ENCODE results near the gene VAC14.

The VAC14 gene

GRCh38 chr16:70725024-70725911 lies 75.7 kb downstream of the VAC14 start:
- no peak for DNase-seq (ENCODE audit: low spot score)

GRCh38 chr16:70724146-70725023 lies 76.6 kb downstream of the VAC14 start:
- DNase-seq (ENCODE audit: low spot score), result no peak

GRCh38 chr16:70723740-70724145 lies 77.2 kb downstream of the VAC14 start:
- DNase-seq (ENCODE audit: low spot score), result no peak

GRCh38 chr16:70721202-70721963 lies 79.6 kb downstream of the VAC14 start:
- DNase-seq (ENCODE audit: low spot score), result no peak

GRCh38 chr16:70720425-70721201 lies 80.3 kb downstream of the VAC14 start:
- DNase-seq (ENCODE audit: low spot score), result no peak

- no peak for DNase-seq (ENCODE audit: low spot score)
These were observed 83.9 kb downstream of the VAC14 start for GRCh38 chr16:70717065-70717464.

- DNase-seq (ENCODE audit: low spot score), result no peak
These were observed 85.0 kb downstream of the VAC14 start for GRCh38 chr16:70715860-70716357.

GRCh38 chr16:70715055-70715858 lies 85.7 kb downstream of the VAC14 start:
- no peak for DNase-seq (ENCODE audit: low spot score)

- no peak for DNase-seq (ENCODE audit: low spot score)
These were observed 86.3 kb downstream of the VAC14 start for GRCh38 chr16:70714581-70715054.

- no peak for DNase-seq (ENCODE audit: low spot score)
These were observed 87.1 kb downstream of the VAC14 start for GRCh38 chr16:70713824-70714223.

GRCh38 chr16:70713342-70713741 lies 87.6 kb downstream of the VAC14 start:
- no peak for DNase-seq (ENCODE audit: low spot score)

- DNase-seq (ENCODE audit: low spot score), result no peak
These were observed 88.0 kb downstream of the VAC14 start for GRCh38 chr16:70712942-70713341.

GRCh38 chr16:70712359-70712758 lies 88.6 kb downstream of the VAC14 start:
- no peak for DNase-seq (ENCODE audit: low spot score)

GRCh38 chr16:70711211-70712031 lies 89.5 kb downstream of the VAC14 start:
- DNase-seq (ENCODE audit: low spot score), result no peak

GRCh38 chr16:70710422-70711210 lies 90.3 kb downstream of the VAC14 start:
- no peak for DNase-seq (ENCODE audit: low spot score)

GRCh38 chr16:70709942-70710341 lies 91.0 kb downstream of the VAC14 start:
- no peak for DNase-seq (ENCODE audit: low spot score)

GRCh38 chr16:70709457-70709856 lies 91.5 kb downstream of the VAC14 start:
- DNase-seq (ENCODE audit: low spot score), result no peak

All from ecto neural progenitor cell (in vitro differentiated cells).